ENCODE data around the gene GLIS2.

DNA sequence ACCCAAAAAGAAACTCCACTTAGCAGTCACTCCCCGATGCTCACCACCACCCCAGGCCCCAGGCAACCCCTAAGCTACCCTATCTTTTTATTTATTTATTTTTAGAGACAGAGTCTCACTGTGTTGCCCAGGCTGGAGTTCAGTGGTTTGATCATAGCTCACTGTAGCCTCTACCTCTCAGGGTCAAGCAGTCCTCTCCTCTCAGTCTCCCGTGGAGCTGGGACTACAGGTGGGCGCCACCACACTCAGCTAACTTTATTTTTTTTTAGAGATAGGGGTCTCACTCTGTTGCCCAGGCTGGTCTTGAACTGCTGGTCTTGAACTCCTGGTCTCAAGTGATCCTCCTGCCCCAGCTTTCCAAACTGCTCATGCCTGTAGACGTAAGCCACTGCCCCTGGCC, 14.7 kb upstream of the GLIS2 start:
- TF ChIP-seq SIN3A (IDR thresholded peaks at IDR 0.05; ENCODE audit: borderline replicate concordance, insufficient read depth, low read length), result no peak
- TF ChIP-seq, protein P1, sequence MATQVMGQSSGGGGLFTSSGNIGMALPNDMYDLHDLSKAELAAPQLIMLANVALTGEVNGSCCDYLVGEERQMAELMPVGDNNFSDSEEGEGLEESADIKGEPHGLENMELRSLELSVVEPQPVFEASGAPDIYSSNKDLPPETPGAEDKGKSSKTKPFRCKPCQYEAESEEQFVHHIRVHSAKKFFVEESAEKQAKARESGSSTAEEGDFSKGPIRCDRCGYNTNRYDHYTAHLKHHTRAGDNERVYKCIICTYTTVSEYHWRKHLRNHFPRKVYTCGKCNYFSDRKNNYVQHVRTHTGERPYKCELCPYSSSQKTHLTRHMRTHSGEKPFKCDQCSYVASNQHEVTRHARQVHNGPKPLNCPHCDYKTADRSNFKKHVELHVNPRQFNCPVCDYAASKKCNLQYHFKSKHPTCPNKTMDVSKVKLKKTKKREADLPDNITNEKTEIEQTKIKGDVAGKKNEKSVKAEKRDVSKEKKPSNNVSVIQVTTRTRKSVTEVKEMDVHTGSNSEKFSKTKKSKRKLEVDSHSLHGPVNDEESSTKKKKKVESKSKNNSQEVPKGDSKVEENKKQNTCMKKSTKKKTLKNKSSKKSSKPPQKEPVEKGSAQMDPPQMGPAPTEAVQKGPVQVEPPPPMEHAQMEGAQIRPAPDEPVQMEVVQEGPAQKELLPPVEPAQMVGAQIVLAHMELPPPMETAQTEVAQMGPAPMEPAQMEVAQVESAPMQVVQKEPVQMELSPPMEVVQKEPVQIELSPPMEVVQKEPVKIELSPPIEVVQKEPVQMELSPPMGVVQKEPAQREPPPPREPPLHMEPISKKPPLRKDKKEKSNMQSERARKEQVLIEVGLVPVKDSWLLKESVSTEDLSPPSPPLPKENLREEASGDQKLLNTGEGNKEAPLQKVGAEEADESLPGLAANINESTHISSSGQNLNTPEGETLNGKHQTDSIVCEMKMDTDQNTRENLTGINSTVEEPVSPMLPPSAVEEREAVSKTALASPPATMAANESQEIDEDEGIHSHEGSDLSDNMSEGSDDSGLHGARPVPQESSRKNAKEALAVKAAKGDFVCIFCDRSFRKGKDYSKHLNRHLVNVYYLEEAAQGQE (IDR thresholded peaks at IDR 0.05; ENCODE audit: insufficient read depth in 1 of 2, low read depth in 2 of 2, low read length in 2 of 2), result no peak
